ENCODE measurements around the gene NOS3. TPM values are rescaled to one million over a fixed set of nuclear protein-coding genes. Genes with fewer than 3 reads are reported as not detected.
A peak's percentile ranks its signal among the peaks of the same experiment; 100 is the strongest.

Gene NOS3
- total RNA-seq, 3 donors from 2014 or later, result 2.5 to 6.3 (median 6.0) TPM

GRCh38 chr7:150947761-150948651, 42.8 kb upstream of the NOS3 start:
- no peaks in the 10 kb centered on the region for H3K9me3 ChIP-seq
- ATAC-seq, result no peak
- no peak for TF ChIP-seq CTCF (IDR thresholded peaks at IDR 0.05)
- DNase-seq, result peak in 1 of 3 donors; percentile 16
- intact Hi-C loops (cut with DNase I, micrococcal nuclease), result no loop called here
- no peaks in the 10 kb centered on the region for H3K4me1 ChIP-seq (ENCODE audit: low read depth)
- no peaks in the 10 kb centered on the region for H3K36me3 ChIP-seq (ENCODE audit: low read depth)
- no peak overlapping the region for H3K4me3 ChIP-seq

- no peaks in the 10 kb centered on the region for H3K4me1 ChIP-seq (ENCODE audit: low read depth)
- no peak overlapping the region for H3K4me3 ChIP-seq
- DNase-seq, result peak in 1 of 3 donors; percentile 10
- intact Hi-C loops (cut with DNase I, micrococcal nuclease), result no loop called here
- no peak for TF ChIP-seq CTCF (IDR thresholded peaks at IDR 0.05)
- H3K9me3 ChIP-seq, result no peaks in the 10 kb centered on the region
- no peaks in the 10 kb centered on the region for H3K36me3 ChIP-seq (ENCODE audit: low read depth)
- ATAC-seq, result no peak
Measured at GRCh38 chr7:150948791-150949251, 42.0 kb upstream of the NOS3 start.

- intact Hi-C loops (cut with DNase I, micrococcal nuclease), result no loop called here
- no peak overlapping the region for H3K4me3 ChIP-seq
- H3K9me3 ChIP-seq, result no peaks in the 10 kb centered on the region
- H3K4me1 ChIP-seq (ENCODE audit: low read depth), result no peaks in the 10 kb centered on the region
- DNase-seq (peak in 1 of 3 donors; percentile 8), ATAC-seq (no peak)
- H3K36me3 ChIP-seq (ENCODE audit: low read depth), result no peaks in the 10 kb centered on the region
- TF ChIP-seq CTCF (IDR thresholded peaks at IDR 0.05), result no peak
Measured at GRCh38 chr7:150949564-150949963, 41.3 kb upstream of the NOS3 start.

- no peak for ATAC-seq
Measured at GRCh38 chr7:150949971-150950491, 40.8 kb upstream of the NOS3 start.

More at GRCh38 chr7:150949971-150950491, 40.8 kb upstream of the NOS3 start:
- no peaks in the 10 kb centered on the region for H3K9me3 ChIP-seq
- no peak overlapping the region for H3K4me3 ChIP-seq
- no peaks in the 10 kb centered on the region for H3K4me1 ChIP-seq (ENCODE audit: low read depth)
- intact Hi-C loops (cut with DNase I, micrococcal nuclease), result no loop called here
- no peaks in the 10 kb centered on the region for H3K36me3 ChIP-seq (ENCODE audit: low read depth)
- no peak for TF ChIP-seq CTCF (IDR thresholded peaks at IDR 0.05)
- DNase-seq, result no peak
